ENCODE results near the gene POMT1. TPM values are rescaled to one million over a fixed set of nuclear protein-coding genes. Genes with fewer than 3 reads are reported as not detected.

POMT1 gene
- total RNA-seq, 1 experiment from 2014 or later: 34.1 TPM

- peaks cover 39 to 84% (median 78%) of the 10 kb centered on the region in 3 experiments; a peak in 6 of 7 replicates for H3K36me3 Mint-ChIP-seq (ENCODE audit: insufficient read depth in 1 of 3, low read depth in 3 of 3)
- Histone ChIP-seq H2BK5ac (ENCODE audit: insufficient read length, low read length) (no peak overlapping the region), H2AK5ac (ENCODE audit: insufficient read length, low read length) (no peak overlapping the region), H2BK12ac (ENCODE audit: insufficient read length, low read depth, low read length) (no peak overlapping the region), H2BK20ac (ENCODE audit: low read depth, low read length, poor library complexity, severe bottlenecking) (no peak overlapping the region), H3K14ac (ENCODE audit: insufficient read depth, low read length) (no peak overlapping the region), H4K5ac (ENCODE audit: insufficient read length, low read depth, low read length) (no peak overlapping the region), H3K9me3 (ENCODE audit: control insufficient read depth, low read depth, low read length) (no peaks in the 10 kb centered on the region), H4K8ac (replicated peaks; ENCODE audit: insufficient read length, low read depth, low read length) (no peak overlapping the region), H2BK120ac (ENCODE audit: low read depth, low read length, poor library complexity, severe bottlenecking) (no peak overlapping the region), H3K23me2 (ENCODE audit: insufficient read length, low read depth, low read length, poor library complexity, severe bottlenecking) (no peaks in the 10 kb centered on the region), H3K18ac (ENCODE audit: insufficient read length, low read depth, low read length) (no peak overlapping the region), H2AFZ (ENCODE audit: low read length) (no peak overlapping the region), H2BK15ac (ENCODE audit: low read depth, low read length) (no peak overlapping the region), H3T11ph (ENCODE audit: low read length) (no peak overlapping the region), H3K56ac (ENCODE audit: insufficient read length, low read depth, low read length) (no peak overlapping the region), H3K79me1 (ENCODE audit: insufficient read depth, low read depth, low read length, poor library complexity, severe bottlenecking) (no peaks in the 10 kb centered on the region), H3K4me1 (ENCODE audit: insufficient read depth, low read length) (no peaks in the 10 kb centered on the region), H3K4me2 (ENCODE audit: insufficient read depth, insufficient read length, low read length) (no peak overlapping the region), H4K91ac (ENCODE audit: insufficient read length, low read depth, low read length) (no peak overlapping the region), H3K23ac (ENCODE audit: insufficient read length, low read depth, low read length) (no peak overlapping the region), H4K20me1 (ENCODE audit: control insufficient read depth, insufficient read depth, insufficient read length) (no peaks in the 10 kb centered on the region), H3K4ac (ENCODE audit: low read depth, low read length) (no peak overlapping the region), H3K27ac (ENCODE audit: insufficient read length, low read depth, low read length) (no peak overlapping the region), H3K27me3 (ENCODE audit: insufficient read depth, low read length) (no peaks in the 10 kb centered on the region), H3K79me2 (ENCODE audit: insufficient read depth, low read length) (no peaks in the 10 kb centered on the region), H3K9ac (ENCODE audit: extremely low read depth, insufficient read length, low read length) (no peak overlapping the region)
- no peak overlapping the region for H3K27ac Mint-ChIP-seq
- no peaks in the 10 kb centered on the region for H3K4me1 Mint-ChIP-seq
- H3K27me3 Mint-ChIP-seq (ENCODE audit: low read depth): no peaks in the 10 kb centered on the region
- no peak overlapping the region for H3K4me3 Mint-ChIP-seq
- no CpG with 5 or more reads among the region's 10 CpGs for WGBS (ENCODE audit: extremely low coverage, insufficient read length, low lambda C conversion rate)
- no peak for TF ChIP-seq CTCF (conservative IDR thresholded peaks at IDR 0.05)
- H3K9me3 Mint-ChIP-seq: no peaks in the 10 kb centered on the region
- no peak for DNase-seq
Measured at GRCh38 chr9:131521203-131521602, 18.5 kb downstream of the POMT1 start.

Data from H9 (cell line).